BE2C (cell line): Measurements from ENCODE around the gene NTMT1.

ENCODE experiments used
- DNase-seq: peaks from one replicate; pipeline ENCODE4 v3.0.0-alpha.2; 2020
- H3K27me3 ChIP-seq: fragments of 250-450 bp; sonication (Bioruptor Pico); 2 replicates; pipeline ENCODE4 v1.5.1; 2020; ENCODE audit warnings: mild to moderate bottlenecking
- H3K36me3 ChIP-seq: fragments of 250-450 bp; sonication (Bioruptor Pico); 2 replicates; pipeline ENCODE4 v1.5.1; 2020; ENCODE audit warnings: mild to moderate bottlenecking
- H3K4me1 ChIP-seq: fragments of 250-450 bp; sonication (Bioruptor Pico); 2 replicates; pipeline ENCODE4 v1.5.1; 2020
- H3K4me3 ChIP-seq: 2 replicates; pipeline ENCODE4 v1.5.1; 2011; ENCODE audit warnings: low read depth, low read length
- H3K9me3 ChIP-seq: fragments of 250-450 bp; sonication (Bioruptor Pico); 2 replicates; pipeline ENCODE4 v1.5.1; 2020
- TF ChIP-seq, protein P1 (sequence below): IDR thresholded peaks from 2 replicates; pipeline ENCODE4 v1.5.1; 2012; ENCODE audit warnings: mild to moderate bottlenecking, low read depth, low read length

NTMT1 gene

DNA sequence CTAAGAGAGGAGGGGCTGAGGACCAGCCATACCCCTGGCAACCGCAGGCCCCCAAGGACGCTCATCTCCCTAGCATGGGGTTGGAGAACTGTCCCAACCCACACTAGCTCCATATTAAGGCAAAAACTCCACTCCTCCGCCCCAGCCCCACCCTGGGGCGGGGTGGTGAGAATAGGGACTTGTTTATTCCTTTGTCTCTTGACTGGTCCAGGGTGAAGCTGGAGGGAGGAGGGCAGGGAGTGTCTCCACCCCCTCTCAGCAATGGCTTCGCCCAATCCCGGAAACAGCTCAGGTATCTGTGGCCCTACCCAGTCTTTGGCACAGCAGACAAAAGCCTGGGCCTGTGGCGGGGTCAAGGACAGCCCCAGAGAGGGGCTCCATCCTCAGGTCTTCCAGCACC is 56.4 kb downstream of the NTMT1 start:
- TF ChIP-seq, protein P1, sequence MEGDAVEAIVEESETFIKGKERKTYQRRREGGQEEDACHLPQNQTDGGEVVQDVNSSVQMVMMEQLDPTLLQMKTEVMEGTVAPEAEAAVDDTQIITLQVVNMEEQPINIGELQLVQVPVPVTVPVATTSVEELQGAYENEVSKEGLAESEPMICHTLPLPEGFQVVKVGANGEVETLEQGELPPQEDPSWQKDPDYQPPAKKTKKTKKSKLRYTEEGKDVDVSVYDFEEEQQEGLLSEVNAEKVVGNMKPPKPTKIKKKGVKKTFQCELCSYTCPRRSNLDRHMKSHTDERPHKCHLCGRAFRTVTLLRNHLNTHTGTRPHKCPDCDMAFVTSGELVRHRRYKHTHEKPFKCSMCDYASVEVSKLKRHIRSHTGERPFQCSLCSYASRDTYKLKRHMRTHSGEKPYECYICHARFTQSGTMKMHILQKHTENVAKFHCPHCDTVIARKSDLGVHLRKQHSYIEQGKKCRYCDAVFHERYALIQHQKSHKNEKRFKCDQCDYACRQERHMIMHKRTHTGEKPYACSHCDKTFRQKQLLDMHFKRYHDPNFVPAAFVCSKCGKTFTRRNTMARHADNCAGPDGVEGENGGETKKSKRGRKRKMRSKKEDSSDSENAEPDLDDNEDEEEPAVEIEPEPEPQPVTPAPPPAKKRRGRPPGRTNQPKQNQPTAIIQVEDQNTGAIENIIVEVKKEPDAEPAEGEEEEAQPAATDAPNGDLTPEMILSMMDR: no peak
- Histone ChIP-seq H3K36me3 (no peaks in the 10 kb centered on the region), H3K4me1 (no peaks in the 10 kb centered on the region), H3K9me3 (no peaks in the 10 kb centered on the region), H3K27me3 (no peaks in the 10 kb centered on the region), H3K4me3 (no peak overlapping the region)
- DNase-seq: no peak

DNA sequence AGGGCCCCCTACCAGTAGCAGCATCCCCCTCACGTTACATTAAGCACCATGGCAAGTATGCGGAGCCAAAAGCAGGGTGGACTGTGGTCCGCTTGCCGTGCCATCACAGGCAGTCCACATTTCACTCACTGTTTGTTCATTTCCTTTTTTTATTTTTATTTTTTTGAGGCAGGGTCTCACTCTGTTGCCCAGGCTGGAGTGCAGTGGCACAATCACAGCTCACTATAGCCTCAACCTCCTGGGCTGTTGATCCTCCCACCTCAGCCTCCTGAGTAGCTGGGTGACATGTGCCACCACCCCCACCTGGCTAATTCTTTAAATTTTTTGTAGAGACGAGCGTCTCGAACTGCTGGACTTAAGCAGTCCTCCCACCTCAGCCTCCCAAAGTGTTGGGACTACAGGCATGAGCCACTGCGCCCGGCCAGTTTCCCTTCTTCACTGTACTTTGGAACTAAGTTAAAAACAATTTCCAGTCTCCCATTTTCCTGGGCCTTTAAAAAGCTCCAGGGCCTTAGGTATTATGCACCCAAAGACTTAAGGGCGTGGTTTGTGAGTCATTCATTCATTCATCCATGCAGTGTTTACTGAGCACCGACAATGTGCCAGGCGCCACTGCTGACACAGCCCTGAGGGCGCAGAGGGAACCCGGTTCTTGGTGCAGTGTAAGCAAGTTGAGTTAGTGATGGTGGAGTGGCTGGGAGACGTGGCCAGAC is 59.4 kb downstream of the NTMT1 start:
- Histone ChIP-seq H3K4me1 (no peaks in the 10 kb centered on the region), H3K9me3 (no peaks in the 10 kb centered on the region), H3K4me3 (no peak overlapping the region), H3K36me3 (no peaks in the 10 kb centered on the region), H3K27me3 (no peaks in the 10 kb centered on the region)
- DNase-seq: no peak
- TF ChIP-seq, protein P1: no peak
